Smooth muscle cell (in vitro differentiated cells): Measurements from ENCODE around the gene REV3L. TPM values are rescaled to one million over a fixed set of nuclear protein-coding genes. Genes with fewer than 3 reads are reported as not detected.
A peak's percentile ranks its signal among the peaks of the same experiment; 100 is the strongest.
"Not testable (repeated sequence)": the region's sequence is repeated elsewhere in the genome, so short reads cannot be mapped to it uniquely, and the experiment has no call there.

Experiments used
- DNase-seq: peaks from one replicate; lab custom pipeline; 2025; ENCODE audit not compliant: unreplicated experiment; lab: John Stamatoyannopoulos, UW
- H2AFZ ChIP-seq: fragments of 200-600 bp; sonication (generic); 2 replicates; pipeline ENCODE4 v1.6.0; 2016; ENCODE audit warnings: antibody characterized with exemption, low read depth, mild to moderate bottlenecking
- H3F3A ChIP-seq: fragments of 200-600 bp; sonication (generic); 2 replicates; pipeline ENCODE4 v1.6.0; 2017; ENCODE audit warnings: antibody characterized with exemption, low read depth
- H3K27ac ChIP-seq: fragments of 200-600 bp; sonication (generic); 2 replicates; pipeline ENCODE4 v1.5.1; 2016; ENCODE audit warnings: low read depth, mild to moderate bottlenecking
- H3K27me3 ChIP-seq: fragments of 200-600 bp; sonication (generic); 2 replicates; pipeline ENCODE4 v1.6.1; 2016; ENCODE audit warnings: low read depth, mild to moderate bottlenecking
- H3K36me3 ChIP-seq: fragments of 200-600 bp; sonication (generic); 2 replicates; pipeline ENCODE4 v1.5.1; 2016; ENCODE audit warnings: low read depth
- H3K4me1 ChIP-seq: fragments of 200-600 bp; sonication (generic); 2 replicates; pipeline ENCODE4 v1.5.1; 2016; ENCODE audit warnings: low read depth
- H3K4me2 ChIP-seq: fragments of 200-600 bp; sonication (generic); 2 replicates; pipeline ENCODE4 v1.6.0; 2016; ENCODE audit warnings: mild to moderate bottlenecking
- H3K4me3 ChIP-seq: fragments of 200-600 bp; sonication (generic); 2 replicates; pipeline ENCODE4 v1.5.1; 2016; ENCODE audit warnings: mild to moderate bottlenecking
- H3K79me2 ChIP-seq: fragments of 200-600 bp; sonication (generic); 2 replicates; pipeline ENCODE4 v1.6.0; 2016; ENCODE audit warnings: low read depth, mild to moderate bottlenecking
- H3K9ac ChIP-seq: fragments of 200-600 bp; sonication (generic); 2 replicates; pipeline ENCODE4 v1.6.0; 2016; ENCODE audit warnings: low read depth
- H3K9me3 ChIP-seq: fragments of 200-600 bp; sonication (generic); replicated peaks from 2 replicates; pipeline ENCODE4 v1.5.1; 2016; ENCODE audit warnings: low read depth
- H4K20me1 ChIP-seq: fragments of 200-600 bp; sonication (generic); 2 replicates; pipeline ENCODE4 v1.6.0; 2016; ENCODE audit warnings: low read depth
- CTCF ChIP-seq: fragments of 200-600 bp; sonication (generic); IDR thresholded peaks from 2 replicates; pipeline ENCODE4 v1.5.1; 2017; ENCODE audit warnings: borderline replicate concordance, mild to moderate bottlenecking, antibody characterized with exemption; ENCODE audit not compliant: insufficient read depth, poor library complexity, severe bottlenecking
- WGBS: methylation state at CpG from one replicate; pipeline ENCODE4 v1.1.7; 2016; ENCODE audit warnings: low lambda C conversion rate; 5-methylcytosine and 5-hydroxymethylcytosine counted together
- polyA plus RNA-seq: library from polyadenylated mRNA; unstranded; fragments of >200 nt; fragmentation: Nextera tagmentation; extraction: Ambion mirVana; gene quantifications from 2 replicates; pipeline ENCODE4 v1.2.1, GENCODE V29; 2016
- total RNA-seq: library from RNA; depleted of rRNA; stranded (reverse); fragments of >200 nt; gene quantifications from 2 replicates; pipeline ENCODE4 v1.2.3, GENCODE V29; 2014

REV3L gene
- total and polyA plus RNA-seq, 2 experiments from 2014 or later: 6.9 to 19.8 TPM

GRCh38 chr6:111477481-111477938 is 5.5 kb downstream of the REV3L start:
- peaks cover 60% of the 10 kb centered on the region for H4K20me1 ChIP-seq
- H3K4me2 ChIP-seq: peak overlapping the region; percentile 11
- WGBS: 70% methylated on average over 1 of the region's 1 CpG
- H3K36me3 ChIP-seq: no peaks in the 10 kb centered on the region
- H3K9ac ChIP-seq: no peak overlapping the region
- H3K27ac ChIP-seq: peak overlapping the region; percentile 0
- peaks cover 39% of the 10 kb centered on the region for H3K4me1 ChIP-seq
- H3K4me3 ChIP-seq: no peak overlapping the region
- no peak overlapping the region for H2AFZ ChIP-seq
- TF ChIP-seq CTCF: no peak
- H3K9me3 ChIP-seq: no peaks in the 10 kb centered on the region
- peaks cover 90% of the 10 kb centered on the region for H3K79me2 ChIP-seq
- DNase-seq: no peak
- no peaks in the 10 kb centered on the region for H3K27me3 ChIP-seq
- H3F3A ChIP-seq: no peaks in the 10 kb centered on the region

GRCh38 chr6:111476061-111476460 is 7.0 kb downstream of the REV3L start:
- Histone ChIP-seq H3K79me2 (peaks cover 85% of the 10 kb centered on the region), H3K4me1 (peaks cover 35% of the 10 kb centered on the region), H4K20me1 (peaks cover 60% of the 10 kb centered on the region)
- H3K4me2 ChIP-seq, H3K9me3 ChIP-seq, H3K27ac ChIP-seq, H3K9ac ChIP-seq, DNase-seq, H2AFZ ChIP-seq, H3K36me3 ChIP-seq, H3F3A ChIP-seq, H3K27me3 ChIP-seq, H3K4me3 ChIP-seq: not testable (repeated sequence)
- 91% methylated on average over 3 of the region's 3 CpGs for WGBS

GRCh38 chr6:111474771-111475170 is 8.2 kb downstream of the REV3L start:
- Histone ChIP-seq H3K79me2 (peaks cover 72% of the 10 kb centered on the region), H4K20me1 (peaks cover 52% of the 10 kb centered on the region), H3K36me3 (no peaks in the 10 kb centered on the region), H3K4me3 (no peak overlapping the region), H2AFZ (no peak overlapping the region), H3K9me3 (no peaks in the 10 kb centered on the region), H3K4me2 (no peak overlapping the region), H3K27me3 (no peaks in the 10 kb centered on the region), H3K27ac (no peak overlapping the region), H3F3A (no peaks in the 10 kb centered on the region), H3K4me1 (peaks cover 25% of the 10 kb centered on the region), H3K9ac (no peak overlapping the region)
- no peak for DNase-seq
- 96% methylated on average over 2 of the region's 2 CpGs for WGBS
- TF ChIP-seq CTCF: no peak

- H3K27me3 ChIP-seq: no peaks in the 10 kb centered on the region
- no peak overlapping the region for H3K9ac ChIP-seq
- DNase-seq: no peak
- peaks cover 20% of the 10 kb centered on the region for H3K4me1 ChIP-seq
- no peaks in the 10 kb centered on the region for H3K36me3 ChIP-seq
- no peak overlapping the region for H2AFZ ChIP-seq
- H3K4me3 ChIP-seq: no peak overlapping the region
- H3K27ac ChIP-seq: no peak overlapping the region
- no peaks in the 10 kb centered on the region for H3K9me3 ChIP-seq
- no peak overlapping the region for H3K4me2 ChIP-seq
- H3F3A ChIP-seq: no peaks in the 10 kb centered on the region
- 93% methylated on average over 4 of the region's 4 CpGs for WGBS
- no peak for TF ChIP-seq CTCF
- H3K79me2 ChIP-seq: peaks cover 65% of the 10 kb centered on the region
- peaks cover 52% of the 10 kb centered on the region for H4K20me1 ChIP-seq
Measured at GRCh38 chr6:111474106-111474505, 8.9 kb downstream of the REV3L start.
